NOMO-1 treated with DMSO at 0.1 percent for 48 hours (cell line): ENCODE data around the gene TSNAX.
"Not testable (repeated sequence)": the region's sequence is repeated elsewhere in the genome, so short reads cannot be mapped to it uniquely, and the experiment has no call there.

Experiments used
- DNase-seq: peaks from one replicate; lab custom pipeline; 2025; ENCODE audit not compliant: unreplicated experiment; lab: John Stamatoyannopoulos, UW

Gene TSNAX

GRCh38 chr1:231528172-231529029, at the start of gene TSNAX:
Gene TSNAX, plus strand, starts transcription at chr1:231528669. Its CDS starts 142 bp downstream, at chr1:231528811.
- DNase-seq, result peak; percentile 92

GRCh38 chr1:231478811-231479210, 49.7 kb upstream of the TSNAX start:
- DNase-seq, result no peak

GRCh38 chr1:231480008-231480407, 48.5 kb upstream of the TSNAX start:
- no peak for DNase-seq

- DNase-seq, result no peak
Measured at GRCh38 chr1:231481289-231481688, 47.2 kb upstream of the TSNAX start.

- DNase-seq, result no peak
Measured at GRCh38 chr1:231485029-231485784, 43.3 kb upstream of the TSNAX start.

- peak; percentile 35 for DNase-seq
Measured at GRCh38 chr1:231487019-231487418, 41.5 kb upstream of the TSNAX start.

- no peak for DNase-seq
Measured at GRCh38 chr1:231487910-231488309, 40.6 kb upstream of the TSNAX start.

- DNase-seq, result peak; percentile 19
Measured at GRCh38 chr1:231493421-231494185, 34.9 kb upstream of the TSNAX start.

GRCh38 chr1:231494439-231495110, 33.9 kb upstream of the TSNAX start:
- no peak for DNase-seq

GRCh38 chr1:231497629-231498152, 30.8 kb upstream of the TSNAX start:
- DNase-seq, result no peak

- no peak for DNase-seq
Measured at GRCh38 chr1:231499148-231499763, 29.2 kb upstream of the TSNAX start.

- no peak for DNase-seq
Measured at GRCh38 chr1:231500666-231501065, 27.8 kb upstream of the TSNAX start.

- DNase-seq, result not testable (repeated sequence)
Measured at GRCh38 chr1:231503168-231503567, 25.3 kb upstream of the TSNAX start.

- DNase-seq, result no peak
Measured at GRCh38 chr1:231507476-231508355, 20.8 kb upstream of the TSNAX start.

GRCh38 chr1:231508497-231508896, 20.0 kb upstream of the TSNAX start:
- DNase-seq, result no peak

- no peak for DNase-seq
Measured at GRCh38 chr1:231508941-231509340, 19.5 kb upstream of the TSNAX start.

- DNase-seq, result peak; percentile 3
Measured at GRCh38 chr1:231512147-231512698, 16.2 kb upstream of the TSNAX start.

GRCh38 chr1:231515748-231516147, 12.7 kb upstream of the TSNAX start:
- peak; percentile 90 for DNase-seq

GRCh38 chr1:231517076-231517475, 11.4 kb upstream of the TSNAX start:
- no peak for DNase-seq
